ENCODE measurements around the gene TADA1.
"Not testable (repeated sequence)": the region's sequence is repeated elsewhere in the genome, so short reads cannot be mapped to it uniquely, and the experiment has no call there.

Gene TADA1

GRCh38 chr1:166855558-166855957, 20.5 kb downstream of the TADA1 start:
- no peak overlapping the region for H3K4me3 ChIP-seq (ENCODE audit: low read depth, low read length)
- DNase-seq (ENCODE audit: low read depth) = no peak

GRCh38 chr1:166852918-166853317, 23.1 kb downstream of the TADA1 start:
- DNase-seq (ENCODE audit: low read depth) = no peak
- H3K4me3 ChIP-seq (ENCODE audit: low read depth, low read length) = no peak overlapping the region

GRCh38 chr1:166849135-166849534, 26.9 kb downstream of the TADA1 start:
- no peak overlapping the region for H3K4me3 ChIP-seq (ENCODE audit: low read depth, low read length)
- no peak for DNase-seq (ENCODE audit: low read depth)

GRCh38 chr1:166848193-166848592, 27.9 kb downstream of the TADA1 start:
- no peak overlapping the region for H3K4me3 ChIP-seq (ENCODE audit: low read depth, low read length)
- no peak for DNase-seq (ENCODE audit: low read depth)

GRCh38 chr1:166844791-166845190, 31.3 kb downstream of the TADA1 start:
- no peak for DNase-seq (ENCODE audit: low read depth)
- no peak overlapping the region for H3K4me3 ChIP-seq (ENCODE audit: low read depth, low read length)

GRCh38 chr1:166843769-166844596, 32.1 kb downstream of the TADA1 start:
- no peak for DNase-seq (ENCODE audit: low read depth)

GRCh38 chr1:166843322-166843721, 32.7 kb downstream of the TADA1 start:
- no peak for DNase-seq (ENCODE audit: low read depth)
- no peak overlapping the region for H3K4me3 ChIP-seq (ENCODE audit: low read depth, low read length)

More at GRCh38 chr1:166843769-166844596, 32.1 kb downstream of the TADA1 start:
- H3K4me3 ChIP-seq (ENCODE audit: low read depth, low read length) = no peak overlapping the region

- peak overlapping the region; percentile 70 for H3K4me3 ChIP-seq (ENCODE audit: low read depth, low read length)
- DNase-seq (ENCODE audit: low read depth) = no peak
Observed at GRCh38 chr1:166840309-166841274, 35.5 kb downstream of the TADA1 start.

- H3K4me3 ChIP-seq (ENCODE audit: low read depth, low read length) = peak overlapping the region; percentile 70
- no peak for DNase-seq (ENCODE audit: low read depth)
Observed at GRCh38 chr1:166839600-166840308, 36.3 kb downstream of the TADA1 start.

GRCh38 chr1:166838766-166839599, 37.1 kb downstream of the TADA1 start, which contains the start of gene POGK:
Gene POGK, plus strand, starts transcription at chr1:166839475. Its CDS starts 1,482 bp downstream, at chr1:166840957.
- H3K4me3 ChIP-seq (ENCODE audit: low read depth, low read length) = peak within 1 kb of the TSS; percentile 70
- DNase-seq (ENCODE audit: low read depth) = peak; percentile 68

- H3K4me3 ChIP-seq (ENCODE audit: low read depth, low read length) = no peak overlapping the region
- no peak for DNase-seq (ENCODE audit: low read depth)
Observed at GRCh38 chr1:166836733-166837132, 39.3 kb downstream of the TADA1 start.

- H3K4me3 ChIP-seq (ENCODE audit: low read depth, low read length); DNase-seq (ENCODE audit: low read depth): not testable (repeated sequence)
Observed at GRCh38 chr1:166829762-166830161, 46.3 kb downstream of the TADA1 start.

GRCh38 chr1:166827426-166827825, 48.6 kb downstream of the TADA1 start:
- no peak overlapping the region for H3K4me3 ChIP-seq (ENCODE audit: low read depth, low read length)
- DNase-seq (ENCODE audit: low read depth) = no peak

- H3K4me3 ChIP-seq (ENCODE audit: low read depth, low read length) = no peak overlapping the region
- DNase-seq (ENCODE audit: low read depth) = no peak
Observed at GRCh38 chr1:166822385-166822784, 53.7 kb downstream of the TADA1 start.

- no peak overlapping the region for H3K4me3 ChIP-seq (ENCODE audit: low read depth, low read length)
- DNase-seq (ENCODE audit: low read depth) = no peak
Observed at GRCh38 chr1:166819974-166820373, 56.1 kb downstream of the TADA1 start.

GRCh38 chr1:166814611-166815010, 61.5 kb downstream of the TADA1 start:
- no peak overlapping the region for H3K4me3 ChIP-seq (ENCODE audit: low read depth, low read length)
- DNase-seq (ENCODE audit: low read depth) = no peak

GRCh38 chr1:166813508-166814223, 62.4 kb downstream of the TADA1 start:
- no peak overlapping the region for H3K4me3 ChIP-seq (ENCODE audit: low read depth, low read length)
- DNase-seq (ENCODE audit: low read depth) = no peak

GRCh38 chr1:166811691-166812090, 64.4 kb downstream of the TADA1 start:
- no peak for DNase-seq (ENCODE audit: low read depth)
- no peak overlapping the region for H3K4me3 ChIP-seq (ENCODE audit: low read depth, low read length)

All from skeletal muscle cell (primary cell).